Hepatocyte (in vitro differentiated cells): Measurements from ENCODE around the gene C1orf21.
A peak's percentile ranks its signal among the peaks of the same experiment; 100 is the strongest.

Experiments
- CTCF ChIP-seq: fragments of 200-600 bp; sonication (generic); IDR thresholded peaks from 2 replicates; pipeline ENCODE4 v1.5.1; 2016; ENCODE audit warnings: antibody characterized with exemption, mild to moderate bottlenecking; ENCODE audit not compliant: poor library complexity
- EZH2 ChIP-seq: fragments of 200-600 bp; sonication (generic); IDR thresholded peaks from 2 replicates; pipeline ENCODE4 v1.6.1; 2016; ENCODE audit warnings: antibody characterized with exemption, mild to moderate bottlenecking, borderline replicate concordance
- EZH2phosphoT487 ChIP-seq: fragments of 200-600 bp; sonication (generic); IDR thresholded peaks from one replicate; pipeline ENCODE4 v1.6.1; 2018; ENCODE audit warnings: antibody characterized with exemption, mild to moderate bottlenecking, low read depth, moderate library complexity; ENCODE audit not compliant: unreplicated experiment, severe bottlenecking

DNA sequence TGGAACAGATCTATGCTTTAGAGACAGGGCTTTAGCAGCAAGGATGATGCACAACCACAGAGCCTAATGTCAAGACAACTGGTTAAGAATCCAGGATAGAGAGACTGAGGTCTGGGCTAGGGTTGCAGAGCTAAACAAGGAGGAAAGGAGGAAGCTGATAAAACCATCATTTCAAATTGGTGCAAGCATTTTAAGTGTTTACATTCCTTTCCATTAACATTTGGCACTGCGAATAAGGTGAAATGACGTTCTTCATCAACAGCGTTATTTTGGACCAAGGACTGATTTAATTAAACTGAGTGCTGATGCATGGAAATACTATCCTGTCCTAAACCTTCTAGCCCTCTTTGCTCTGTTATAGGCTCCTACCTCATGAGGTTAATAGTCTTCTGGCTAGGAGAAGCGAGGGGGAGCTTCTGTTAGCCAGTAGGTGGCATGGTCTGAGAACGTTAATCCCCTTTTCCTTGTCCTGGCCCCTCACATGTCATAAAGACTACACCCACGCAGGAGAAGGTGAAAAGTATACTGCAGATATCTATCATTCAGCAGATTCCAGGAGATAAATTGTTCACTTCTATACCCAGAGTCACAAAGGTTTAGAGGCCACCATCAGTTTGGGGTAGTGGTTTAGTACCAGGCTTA, 7.6 kb upstream of the C1orf21 start:
- TF ChIP-seq CTCF = peak; percentile 27
- no peak for TF ChIP-seq EZH2phosphoT487
- TF ChIP-seq EZH2 = no peak
